CD4-positive, alpha-beta T cell treated with Interleukin-15 for 4 hours (primary cell): ENCODE measurements around the gene RBM6.
"Not testable (repeated sequence)": the region's sequence is repeated elsewhere in the genome, so short reads cannot be mapped to it uniquely, and the experiment has no call there.

Source experiments
- DNase-seq: peaks from one replicate; pipeline ENCODE4 v3.0.0-alpha.2; 2020; ENCODE audit warnings: low spot score

The RBM6 gene

GRCh38 chr3:49992326-49992725 lies 52.4 kb downstream of the RBM6 start:
- DNase-seq: no peak

- DNase-seq: no peak
Measured at GRCh38 chr3:49994476-49994875, 54.5 kb downstream of the RBM6 start.

GRCh38 chr3:49996016-49996415 lies 56.1 kb downstream of the RBM6 start:
- DNase-seq: no peak

GRCh38 chr3:49997862-49998261 lies 57.9 kb downstream of the RBM6 start:
- DNase-seq: no peak

GRCh38 chr3:49998326-49998725 lies 58.4 kb downstream of the RBM6 start:
- no peak for DNase-seq

- no peak for DNase-seq
Measured at GRCh38 chr3:50001511-50001910, 61.6 kb downstream of the RBM6 start.

GRCh38 chr3:50003216-50003615 lies 63.3 kb downstream of the RBM6 start:
- no peak for DNase-seq

- DNase-seq: no peak
Measured at GRCh38 chr3:50003824-50004223, 63.9 kb downstream of the RBM6 start.

- DNase-seq: no peak
Measured at GRCh38 chr3:50008931-50009330, 69.0 kb downstream of the RBM6 start.

GRCh38 chr3:50010959-50011358 lies 71.0 kb downstream of the RBM6 start:
- DNase-seq: no peak

GRCh38 chr3:50015918-50016317 lies 76.0 kb downstream of the RBM6 start:
- no peak for DNase-seq

GRCh38 chr3:50028346-50028745 lies 88.4 kb downstream of the RBM6 start:
- no peak for DNase-seq

- not testable (repeated sequence) for DNase-seq
Measured at GRCh38 chr3:50031201-50031600, 91.3 kb downstream of the RBM6 start.

- no peak for DNase-seq
Measured at GRCh38 chr3:50044976-50045375, 105.0 kb downstream of the RBM6 start.

GRCh38 chr3:50047426-50047825 lies 107.5 kb downstream of the RBM6 start:
- no peak for DNase-seq

- DNase-seq: no peak
Measured at GRCh38 chr3:50050361-50050760, 110.4 kb downstream of the RBM6 start.

- no peak for DNase-seq
Measured at GRCh38 chr3:50057756-50058155, 117.8 kb downstream of the RBM6 start.

GRCh38 chr3:50068134-50068533 lies 128.2 kb downstream of the RBM6 start:
- no peak for DNase-seq

GRCh38 chr3:50078091-50078490 lies 138.1 kb downstream of the RBM6 start:
- no peak for DNase-seq

- no peak for DNase-seq
Measured at GRCh38 chr3:50078622-50079021, 138.7 kb downstream of the RBM6 start.

- DNase-seq: not testable (repeated sequence)
Measured at GRCh38 chr3:50084951-50085350, 145.0 kb downstream of the RBM6 start.

GRCh38 chr3:50088725-50089608 lies 149.0 kb downstream of the RBM6 start, which contains the start of gene RBM5:
TSS of gene RBM5 (plus strand) at chr3:50088919. CDS start at chr3:50090435, 1,516 bp downstream.
- peak; percentile 91 for DNase-seq

- DNase-seq: no peak
Measured at GRCh38 chr3:50089609-50089945, 149.6 kb downstream of the RBM6 start.

GRCh38 chr3:50090984-50091383 lies 151.0 kb downstream of the RBM6 start:
- no peak for DNase-seq
